Neural cell (in vitro differentiated cells): ENCODE data around the gene TNS3.

Source experiments
- CTCF ChIP-seq: fragments of 450-650 bp; IDR thresholded peaks from 2 replicates; pipeline ENCODE4 v1.5.1; 2014; ENCODE audit warnings: antibody characterized with exemption, mild to moderate bottlenecking, moderate library complexity; ENCODE audit not compliant: poor library complexity, severe bottlenecking
- EP300 ChIP-seq: fragments of 450-650 bp; conservative IDR thresholded peaks from 2 replicates; pipeline ENCODE4 v1.6.1; 2014; ENCODE audit warnings: antibody characterized with exemption, mild to moderate bottlenecking, moderate library complexity; ENCODE audit not compliant: poor library complexity, severe bottlenecking
- EZH2 ChIP-seq: fragments of 200-600, 300-800 bp; shearing (Covaris generic), sonication (generic); IDR thresholded peaks from 2 replicates; pipeline ENCODE4 v1.6.1; 2014; ENCODE audit warnings: antibody characterized with exemption, low read length, borderline replicate concordance, mild to moderate bottlenecking; ENCODE audit not compliant: insufficient read depth, poor library complexity, severe bottlenecking
- POLR2AphosphoS5 ChIP-seq: IDR thresholded peaks from 2 replicates; pipeline ENCODE4 v1.6.1; 2012
- RAD21 ChIP-seq: fragments of 450-650 bp; conservative IDR thresholded peaks from 2 replicates; pipeline ENCODE4 v1.6.1; 2014; ENCODE audit warnings: antibody characterized with exemption, mild to moderate bottlenecking, moderate library complexity
- REST ChIP-seq: IDR thresholded peaks from 2 replicates; pipeline ENCODE4 v1.6.1; 2012; ENCODE audit warnings: borderline replicate concordance
- TAF1 ChIP-seq: IDR thresholded peaks from 2 replicates; pipeline ENCODE4 v1.6.1; 2012; ENCODE audit warnings: low read depth

GRCh38 chr7:47577321-47577919 is 4.5 kb downstream of the TNS3 start:
- TF ChIP-seq POLR2AphosphoS5, result no peak
- no peak for TF ChIP-seq EZH2
- no peak for TF ChIP-seq EP300
- no peak for TF ChIP-seq CTCF
- no peak for TF ChIP-seq TAF1
- TF ChIP-seq RAD21, result no peak
- TF ChIP-seq REST, result no peak
